Fibroblast of skin of back (primary cell): ENCODE results near the gene LAMP5.
A peak's percentile ranks its signal among the peaks of the same experiment; 100 is the strongest.

Experiments used
- DNase-seq: peaks from one replicate; pipeline ENCODE4 v3.0.0-alpha.2; 2013

LAMP5 gene

DNA sequence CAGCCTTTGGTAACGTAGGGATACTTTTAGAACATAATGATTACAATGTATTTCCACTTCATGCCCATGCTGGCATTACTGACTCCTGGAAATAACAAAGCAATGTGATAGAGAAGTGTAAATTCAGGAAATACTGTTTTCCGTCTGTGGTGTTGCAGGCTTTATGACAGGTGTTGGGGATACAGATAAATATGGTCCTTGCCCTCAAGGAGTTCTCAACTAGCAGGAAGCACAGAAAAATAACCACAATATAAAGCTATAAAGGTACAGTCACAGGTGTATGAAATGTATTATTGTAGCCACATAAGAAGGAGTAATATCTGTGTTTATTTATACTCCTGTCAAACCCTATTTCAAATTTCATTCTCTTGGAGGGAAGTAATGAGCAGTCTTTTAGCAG is 12.9 kb upstream of the LAMP5 start:
- DNase-seq: no peak

DNA sequence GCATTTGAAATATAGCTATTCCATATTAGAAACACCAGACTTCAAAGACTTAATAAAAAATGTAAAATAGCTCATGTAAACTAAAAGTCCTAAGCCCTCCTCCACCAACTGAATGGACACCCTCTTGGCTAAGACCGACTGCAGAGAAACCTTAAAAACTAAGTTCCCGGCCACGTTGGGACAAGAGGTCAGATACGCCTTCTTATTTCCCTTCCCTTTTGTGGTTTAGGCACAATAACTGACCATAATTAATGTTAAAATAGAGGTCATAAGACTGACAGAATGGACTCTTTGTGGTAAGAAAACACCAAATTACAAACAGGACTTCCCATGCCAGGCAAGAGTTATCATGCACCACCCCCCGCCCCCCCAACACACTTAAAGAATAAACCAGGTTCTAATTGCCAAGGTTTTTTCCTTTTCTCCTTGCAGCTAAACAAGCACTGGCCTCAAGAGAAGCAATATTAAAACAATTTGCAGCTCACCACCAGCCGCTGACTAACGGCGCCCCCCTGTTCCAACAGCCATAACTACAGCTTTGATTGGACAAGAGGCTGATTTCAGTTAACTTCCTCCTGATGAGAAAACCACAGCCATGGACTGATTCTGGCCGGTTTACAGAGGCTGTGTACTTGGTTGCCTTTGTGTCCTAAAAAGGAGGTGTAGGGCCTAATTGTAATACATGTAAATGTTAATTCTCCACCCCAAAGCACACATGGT is 10.7 kb upstream of the LAMP5 start:
- peak; percentile 60 for DNase-seq

DNA sequence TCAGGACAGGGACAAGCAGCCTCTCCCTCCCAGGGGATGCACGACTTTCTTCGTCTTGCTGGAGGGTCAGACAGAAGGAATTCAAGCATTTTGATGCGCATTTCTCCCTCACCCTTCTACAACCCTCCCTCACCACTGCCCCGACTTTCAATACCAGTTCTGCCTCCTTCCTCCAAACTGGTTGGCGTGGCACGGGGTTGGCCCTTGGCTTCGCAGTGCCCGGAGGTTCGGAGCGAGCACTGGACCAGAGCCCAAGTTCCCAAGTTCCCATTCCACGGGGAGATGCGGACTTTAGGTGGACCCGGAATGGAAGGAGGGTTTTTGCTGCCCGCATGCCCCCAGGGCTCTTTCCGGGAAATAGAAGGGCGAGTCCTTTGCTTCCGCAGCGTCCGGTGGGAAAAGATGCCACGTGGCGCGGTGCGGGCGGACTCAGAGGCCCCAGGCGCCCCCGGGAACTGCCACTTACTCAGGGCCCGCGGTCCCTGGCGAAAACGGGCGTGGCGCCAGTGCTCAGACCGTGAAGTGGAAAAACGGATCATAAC is 8.0 kb upstream of the LAMP5 start:
- no peak for DNase-seq

DNA sequence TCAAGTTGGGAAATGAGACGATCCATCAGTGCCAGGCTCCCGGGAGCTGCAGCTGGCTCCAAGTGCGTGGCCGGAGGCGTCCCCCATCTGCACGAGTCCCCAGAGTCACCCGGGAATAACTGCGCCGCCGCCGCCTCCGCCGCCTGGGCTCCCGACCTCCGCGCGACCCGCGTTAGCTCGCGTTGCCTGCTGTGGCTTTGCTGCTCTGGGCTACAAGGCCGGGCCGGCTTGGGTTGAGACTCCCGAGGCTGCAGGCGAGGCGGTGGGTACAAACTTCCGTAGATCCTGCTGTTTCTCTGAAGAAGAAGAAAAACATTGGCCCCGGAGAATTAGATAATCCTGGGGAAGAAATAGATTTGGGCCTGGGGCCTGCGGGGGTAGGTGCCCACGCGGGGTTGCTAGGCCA is 7.4 kb upstream of the LAMP5 start:
- DNase-seq: no peak

DNA sequence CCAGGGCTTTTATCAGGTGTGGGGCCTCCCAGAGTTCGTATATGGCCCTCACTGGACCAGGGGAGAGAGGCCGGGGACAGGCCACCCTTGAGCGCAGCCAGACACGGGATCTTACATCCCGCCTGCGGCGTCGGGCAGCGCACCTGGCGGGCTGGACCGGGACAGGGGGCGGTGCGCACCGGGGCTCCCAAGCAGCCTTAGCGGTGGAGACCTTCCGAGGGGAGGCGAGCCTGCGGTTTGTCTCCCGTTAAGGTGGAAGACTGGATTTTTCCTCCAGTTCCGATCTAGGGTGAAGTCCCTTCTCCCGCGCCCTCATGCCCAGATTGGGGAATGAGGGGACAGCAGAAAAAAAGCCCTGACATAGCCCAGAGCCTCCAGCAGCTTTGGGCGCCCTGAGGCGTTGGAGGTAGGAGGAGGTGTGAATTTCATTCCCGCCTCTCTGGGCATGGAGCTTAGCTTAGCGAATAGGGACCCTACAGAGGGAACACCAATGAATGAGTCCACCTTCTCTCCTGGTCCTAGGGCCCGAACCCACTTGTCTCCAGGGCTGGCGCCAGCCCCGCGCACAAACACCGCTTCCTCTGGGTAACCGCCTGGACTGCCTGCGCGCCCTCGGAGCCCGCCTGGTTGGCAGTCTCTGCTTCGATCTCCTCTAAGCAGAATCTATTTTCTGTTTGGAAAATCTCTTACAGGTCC is 6.7 kb upstream of the LAMP5 start:
- DNase-seq: no peak

DNA sequence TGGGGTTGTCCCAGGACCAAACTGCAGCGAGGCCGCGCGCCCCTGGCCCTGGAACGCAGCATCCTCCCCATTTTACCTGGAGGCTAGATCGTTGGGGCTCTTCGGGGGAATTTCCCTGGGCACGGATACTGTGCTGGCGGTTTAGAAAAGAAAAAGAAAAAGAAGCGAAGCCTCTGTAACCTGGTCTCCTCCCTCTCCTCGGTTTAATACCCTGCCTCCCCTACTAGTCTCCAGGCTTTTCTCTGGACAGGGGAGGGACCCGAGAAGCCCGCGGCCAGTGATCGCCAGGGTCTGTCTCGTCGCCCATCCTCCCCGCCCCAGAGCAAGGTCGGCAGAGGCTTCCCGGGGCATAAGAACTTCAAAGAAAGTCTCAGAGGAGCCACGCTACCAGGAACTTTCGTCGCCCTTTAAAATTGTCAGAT is 6.1 kb upstream of the LAMP5 start:
- no peak for DNase-seq

DNA sequence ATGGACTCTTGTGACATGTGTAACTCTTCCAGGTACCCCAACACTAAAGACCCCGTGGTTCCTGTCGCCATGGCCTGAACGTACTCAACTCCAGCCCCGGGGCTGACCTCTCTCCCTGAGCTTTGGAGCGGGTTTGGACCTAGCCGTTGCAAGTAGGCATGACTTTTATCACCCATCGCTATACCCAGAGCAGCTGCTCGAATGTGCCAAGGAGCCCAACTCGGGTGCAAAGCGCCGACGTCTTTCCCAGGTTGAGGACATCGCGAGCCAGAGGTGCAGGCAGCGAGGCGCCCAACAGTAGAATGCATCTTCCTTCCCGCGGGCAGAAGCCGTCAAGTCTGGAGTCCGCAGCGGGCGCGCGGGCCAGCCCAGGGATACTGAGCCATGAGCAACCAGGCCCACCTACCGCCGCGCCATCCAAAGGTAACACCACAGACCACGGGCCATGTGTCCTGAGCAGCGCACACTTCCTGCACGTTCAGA is 5.7 kb upstream of the LAMP5 start:
- no peak for DNase-seq

DNA sequence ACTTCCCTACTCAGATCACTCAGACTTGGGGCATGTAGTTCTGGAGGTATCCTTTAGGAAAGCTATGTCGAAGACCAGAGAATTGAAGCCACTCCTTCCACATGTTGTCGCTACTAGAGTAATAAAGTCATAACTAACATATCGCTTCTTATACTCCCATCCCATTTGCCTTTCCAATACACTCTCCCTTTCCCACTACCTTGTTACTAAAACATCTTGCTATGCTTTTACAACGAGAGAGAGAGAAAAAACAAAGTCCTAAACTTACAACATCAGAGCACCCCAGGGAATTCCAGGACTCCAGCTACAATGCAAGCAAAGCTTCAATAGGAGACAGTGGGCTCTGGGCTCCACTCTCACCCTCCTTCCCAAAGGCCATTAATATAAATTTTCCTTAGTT is 5.1 kb upstream of the LAMP5 start:
- DNase-seq: no peak

DNA sequence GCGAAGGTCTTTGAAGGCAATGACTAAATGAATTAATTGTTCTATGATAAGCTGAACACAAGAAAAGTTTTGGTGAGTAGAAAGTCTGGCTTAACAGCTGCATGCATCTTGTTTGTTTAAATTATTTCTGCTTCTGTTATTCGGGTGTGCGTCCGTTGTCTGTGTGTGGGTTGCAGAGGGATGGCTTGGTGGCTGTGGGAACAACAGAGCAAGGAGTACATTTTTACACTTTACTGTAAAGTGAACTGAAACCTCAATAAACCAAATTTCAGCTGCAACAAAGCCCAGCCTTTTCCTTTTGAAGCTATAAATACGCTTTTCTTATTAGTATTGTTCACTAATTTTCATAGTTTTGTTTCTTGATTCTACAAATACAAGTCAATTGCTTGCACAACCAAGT is 3.5 kb upstream of the LAMP5 start:
- no peak for DNase-seq

DNA sequence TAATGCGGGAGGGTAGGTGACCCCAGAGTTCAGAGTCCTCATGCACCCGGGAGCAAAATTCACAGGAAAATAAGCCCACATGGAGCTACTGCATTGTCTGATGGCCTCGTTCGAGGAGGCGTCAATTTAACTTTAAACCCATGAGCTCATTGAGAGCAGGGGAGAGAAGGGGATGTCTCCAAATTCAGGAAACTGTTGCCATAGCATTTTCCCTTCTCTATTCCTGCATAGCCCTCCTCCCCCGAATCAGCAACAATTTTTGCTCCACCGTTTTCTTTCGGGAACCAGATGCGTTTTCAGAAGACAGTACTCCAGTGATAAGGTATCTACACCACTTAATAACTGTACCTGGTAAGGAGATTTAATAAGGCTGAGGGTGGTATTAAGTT is 324 bp upstream of the LAMP5 start:
- no peak for DNase-seq

DNA sequence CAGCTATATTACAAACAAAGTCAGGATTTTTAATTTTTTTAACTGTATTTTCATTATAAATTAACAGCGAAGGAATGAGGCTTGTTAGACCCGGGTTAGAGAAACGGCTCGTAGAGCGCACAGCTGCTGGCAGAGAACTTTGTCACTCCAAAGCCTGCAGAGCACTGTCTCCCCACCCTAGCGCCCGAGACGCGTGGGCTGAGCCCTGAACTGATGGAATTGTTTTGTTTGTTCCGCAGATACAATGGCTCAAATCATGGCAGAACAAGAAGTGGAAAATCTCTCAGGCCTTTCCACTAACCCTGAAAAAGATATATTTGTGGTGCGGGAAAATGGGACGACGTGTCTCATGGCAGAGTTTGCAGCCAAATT is 810 bp downstream of the LAMP5 start:
- no peak for DNase-seq

DNA sequence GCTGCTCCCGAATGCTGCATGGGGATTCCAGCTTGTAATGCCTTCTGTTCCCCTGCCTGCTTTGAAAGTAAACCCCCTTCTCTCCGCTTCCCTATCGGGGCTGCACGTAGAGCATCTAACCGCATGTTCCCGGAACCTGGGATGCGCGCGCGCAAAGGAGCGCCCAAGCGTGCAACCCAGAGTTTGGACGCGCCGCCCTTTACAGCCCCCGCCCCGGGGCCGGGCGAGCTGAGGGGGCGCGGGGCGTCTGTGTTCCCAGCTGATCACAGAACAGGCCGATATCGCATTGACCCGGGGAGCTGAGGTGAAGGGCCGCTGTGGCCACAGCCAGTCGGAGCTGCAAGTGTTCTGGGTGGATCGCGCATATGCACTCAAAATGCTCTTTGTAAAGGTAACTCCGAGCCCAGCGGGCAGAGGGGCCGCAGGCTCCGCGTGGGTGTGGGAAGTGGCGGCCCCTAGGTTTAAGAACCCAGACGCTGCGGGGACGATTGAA is 1.4 kb downstream of the LAMP5 start:
- no peak for DNase-seq

DNA sequence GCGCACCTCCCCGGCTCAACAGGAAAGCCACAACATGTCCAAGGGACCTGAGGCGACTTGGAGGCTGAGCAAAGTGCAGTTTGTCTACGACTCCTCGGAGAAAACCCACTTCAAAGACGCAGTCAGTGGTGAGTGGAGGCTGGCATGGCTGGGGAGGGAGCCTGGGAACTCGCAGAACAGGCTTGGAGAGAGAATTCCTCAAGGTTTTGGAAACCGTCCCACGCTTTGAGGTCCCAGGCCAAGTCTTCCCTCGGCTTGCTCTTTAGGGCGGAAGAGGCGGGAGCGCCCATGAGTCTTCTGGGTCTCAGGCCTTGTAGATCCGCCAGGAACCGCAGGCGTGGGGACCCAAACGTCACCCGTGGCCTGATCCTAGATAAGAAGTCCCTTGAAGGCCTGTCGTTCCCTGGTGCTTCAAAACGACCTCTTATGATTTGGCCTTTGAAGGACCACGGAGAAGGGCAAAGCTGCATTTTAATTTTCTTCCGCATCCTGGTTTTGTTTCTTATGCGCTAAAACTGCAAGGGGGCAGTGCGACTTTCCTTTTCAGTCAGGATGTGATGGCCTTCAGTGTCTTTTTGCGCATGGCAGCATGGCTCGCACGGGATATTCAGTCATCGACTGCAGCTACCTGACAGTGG is 2.0 kb downstream of the LAMP5 start:
- peak; percentile 36 for DNase-seq

DNA sequence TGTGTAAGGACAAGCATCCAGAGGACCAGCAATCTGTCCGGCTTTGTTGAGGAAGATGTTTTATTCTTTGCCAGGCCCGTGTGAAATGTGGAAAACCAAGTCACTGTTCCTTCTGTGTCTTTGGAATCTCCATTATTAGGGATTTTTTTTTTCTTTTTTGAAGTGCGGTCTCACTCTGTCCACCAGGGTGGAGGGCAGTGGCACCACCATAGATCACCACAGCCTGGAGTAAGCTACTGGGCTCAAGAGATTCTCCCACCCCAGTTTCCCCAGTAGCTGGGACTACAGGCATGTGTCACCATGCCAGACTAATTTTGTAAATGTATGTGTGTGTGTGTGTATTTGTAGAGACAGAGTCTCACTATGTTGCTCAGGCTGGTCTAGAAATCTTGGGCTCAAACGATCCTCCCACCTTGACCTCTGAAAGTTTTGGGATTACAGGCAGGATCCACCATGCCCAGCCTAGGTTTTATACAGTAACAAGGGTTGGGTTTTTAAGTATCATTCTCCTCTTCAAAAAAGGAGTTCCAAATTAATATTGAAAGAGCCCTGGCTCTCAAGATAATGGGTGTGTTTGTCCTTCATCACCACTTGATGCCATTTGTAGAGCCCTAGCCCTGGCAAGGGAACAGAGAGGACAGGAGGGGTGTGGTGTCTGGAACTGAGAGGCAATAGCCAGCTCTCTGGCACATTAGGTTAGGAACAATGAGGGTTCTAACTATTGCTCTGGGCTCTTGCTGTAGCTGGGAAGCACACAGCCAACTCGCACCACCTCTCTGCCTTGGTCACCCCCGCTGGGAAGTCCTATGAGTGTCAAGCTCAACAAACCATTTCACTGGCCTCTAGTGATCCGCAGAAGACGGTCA is 3.1 kb downstream of the LAMP5 start:
- no peak for DNase-seq

DNA sequence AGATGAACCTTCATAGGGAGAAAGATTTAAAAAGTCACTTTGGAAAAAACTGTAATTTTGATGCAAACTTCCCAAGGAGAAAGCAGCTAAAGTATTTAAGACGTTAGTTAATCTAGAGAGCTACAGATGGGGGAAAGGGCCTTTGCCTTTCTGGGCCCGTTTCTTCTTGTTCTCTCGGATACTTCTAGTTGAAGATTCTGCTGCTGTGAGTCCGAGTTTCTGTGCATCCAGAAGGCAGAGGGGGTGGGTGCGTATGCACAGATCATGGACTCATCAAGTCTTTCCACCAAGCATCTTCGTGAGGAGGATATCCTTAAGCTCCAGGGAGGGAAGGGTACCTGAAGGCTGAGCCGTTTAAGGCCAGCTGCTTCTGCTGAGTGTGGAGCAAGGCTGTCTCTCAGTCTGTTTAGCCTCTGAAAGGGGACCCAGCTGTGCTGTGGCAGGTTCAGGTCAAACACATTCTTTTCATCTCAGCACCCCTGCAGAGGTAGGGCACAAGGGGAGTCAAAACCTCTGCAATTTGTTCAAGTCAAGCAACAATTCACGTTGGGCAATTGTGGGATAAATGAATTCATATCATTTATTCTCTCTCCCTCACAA is 4.3 kb downstream of the LAMP5 start:
- no peak for DNase-seq

DNA sequence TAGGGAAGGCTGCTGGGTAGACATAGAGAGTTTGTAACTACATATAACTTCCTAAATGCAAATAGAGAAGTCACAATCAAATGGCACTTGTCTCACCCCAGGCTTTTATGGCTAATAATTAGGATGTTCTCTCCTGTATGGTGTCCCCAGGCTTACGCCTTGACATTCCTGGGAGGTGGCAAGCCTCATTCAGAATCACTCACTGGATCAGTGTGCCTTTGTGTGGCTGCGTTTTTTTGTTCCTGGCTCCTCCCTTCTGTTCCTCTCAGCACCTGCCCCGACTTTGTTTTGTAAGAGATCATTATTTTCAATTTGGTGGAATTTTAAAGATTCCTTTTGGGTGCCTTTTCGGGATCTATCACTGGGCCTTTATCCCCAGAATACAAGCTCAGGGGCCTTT is 5.7 kb downstream of the LAMP5 start:
- no peak for DNase-seq

DNA sequence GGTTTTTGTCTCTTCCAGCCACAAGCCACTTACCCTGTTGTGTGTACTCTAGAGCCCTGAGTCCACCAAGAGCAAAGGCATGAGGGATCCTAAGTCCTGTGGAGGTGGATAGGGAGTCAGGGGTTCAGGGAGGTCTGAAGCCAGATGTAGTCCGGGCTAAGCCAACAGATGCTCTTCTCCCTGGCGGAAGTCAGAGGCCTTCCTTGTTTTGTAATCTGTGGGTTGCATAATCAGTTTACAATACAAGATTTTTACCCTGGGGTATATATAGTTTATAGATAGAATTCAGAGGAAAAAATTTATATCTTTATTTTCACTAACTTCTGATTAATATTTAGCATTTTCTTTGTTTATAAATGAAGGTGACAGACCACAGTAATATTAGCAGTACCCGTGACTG is 9.2 kb downstream of the LAMP5 start:
- no peak for DNase-seq

DNA sequence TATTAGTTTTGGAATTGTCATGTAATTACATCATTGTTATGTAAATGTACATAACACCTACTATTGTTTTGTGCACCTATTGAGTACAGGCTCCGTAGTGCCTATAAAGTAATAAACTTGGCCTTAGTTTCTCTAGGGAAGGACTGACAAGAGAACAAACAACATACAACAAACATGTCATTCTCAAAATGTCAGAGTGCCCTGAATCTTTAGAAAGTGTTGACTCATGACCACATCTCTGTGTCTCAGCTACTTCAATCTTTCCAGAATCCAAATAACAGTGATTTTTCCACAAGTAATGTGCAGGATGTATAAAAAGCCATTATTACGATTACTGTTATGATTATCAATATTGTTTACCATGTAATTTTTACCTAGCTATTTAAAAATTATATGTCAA is 17.2 kb downstream of the LAMP5 start:
- peak; percentile 43 for DNase-seq

DNA sequence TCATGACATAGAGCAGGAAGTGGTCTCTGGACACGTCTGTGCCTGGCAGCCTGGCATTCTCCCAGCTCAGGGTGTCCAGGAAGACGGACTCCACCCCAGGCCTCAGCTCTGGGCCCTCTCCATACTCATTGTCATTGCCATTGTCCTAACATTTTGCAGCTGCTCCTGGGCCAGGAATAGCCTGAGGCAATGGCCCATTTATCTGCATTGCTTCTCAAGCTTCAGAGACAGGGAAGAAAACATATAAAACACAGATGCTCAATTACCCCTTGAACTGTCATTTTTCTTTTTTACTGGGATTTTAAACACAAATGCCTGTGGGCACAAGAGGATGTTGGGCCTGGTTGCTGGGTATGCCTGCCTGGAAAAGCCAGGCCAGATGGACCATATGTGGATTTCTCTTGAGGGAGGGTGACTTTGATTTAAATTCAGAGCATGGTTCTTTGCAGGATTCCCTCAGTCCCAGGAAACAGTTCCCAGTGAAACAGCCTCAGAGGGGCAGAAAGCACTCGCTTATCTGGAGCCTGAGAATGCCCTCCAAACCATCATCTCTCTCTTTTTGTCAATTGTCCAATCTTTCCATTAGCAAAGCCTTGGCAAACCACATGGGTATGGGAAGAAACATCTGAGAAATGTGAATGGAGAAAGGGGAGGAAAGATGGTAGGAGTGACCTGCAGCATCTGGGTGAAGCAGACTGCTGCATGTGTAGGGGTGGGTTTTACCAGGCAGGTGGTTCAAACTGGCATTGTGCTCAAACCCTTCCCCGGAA is 17.9 kb downstream of the LAMP5 start:
- DNase-seq: peak; percentile 36

DNA sequence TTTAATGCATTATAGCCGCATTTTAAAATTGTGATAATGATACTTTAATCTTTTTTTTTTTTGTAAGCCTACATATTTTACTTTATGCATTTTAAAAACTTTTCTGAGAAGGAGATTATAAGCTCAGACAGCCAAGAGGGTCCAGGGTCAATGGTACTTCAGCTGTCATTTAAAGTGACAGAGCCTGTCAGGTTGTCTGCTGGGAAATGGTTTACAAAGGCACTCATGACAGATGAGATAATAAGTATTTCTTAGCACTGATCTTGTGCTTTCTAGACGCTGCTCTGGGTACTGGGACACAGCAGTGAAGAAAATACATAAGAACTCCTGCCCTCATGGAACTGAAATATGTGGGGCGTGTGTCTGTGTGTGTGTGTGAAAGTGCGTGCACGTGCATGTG is 19.6 kb downstream of the LAMP5 start:
- DNase-seq: no peak

DNA sequence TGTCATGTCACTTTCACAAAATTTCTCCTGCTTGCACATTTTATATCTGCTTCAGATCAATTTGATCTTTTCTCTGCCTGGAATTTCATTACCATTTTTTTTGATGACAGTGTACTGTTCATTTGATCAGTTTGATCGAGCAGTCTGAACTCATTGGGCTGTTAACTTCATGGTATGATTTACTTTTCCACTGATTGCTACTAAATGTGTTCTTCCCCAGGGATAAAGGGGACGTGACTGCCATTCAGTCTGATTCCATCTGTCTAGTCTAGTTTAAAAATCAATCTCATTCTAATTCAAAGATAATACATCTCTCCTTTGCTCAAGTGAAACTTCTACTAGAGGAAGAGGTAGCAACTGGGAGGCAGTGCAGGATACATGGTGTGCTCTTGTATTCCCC is 21.1 kb downstream of the LAMP5 start:
- DNase-seq: no peak
